NCI-H128 (cell line): Measurements from ENCODE around the gene ENPEP.
"Not testable (repeated sequence)": the region's sequence is repeated elsewhere in the genome, so short reads cannot be mapped to it uniquely, and the experiment has no call there.

Experiments used
- DNase-seq: peaks from one replicate; lab custom pipeline; 2025; ENCODE audit not compliant: unreplicated experiment; lab: John Stamatoyannopoulos, UW

The ENPEP gene

GRCh38 chr4:110475881-110476818 is at the start of gene ENPEP:
Gene ENPEP (plus strand): TSS chr4:110476155. CDS start chr4:110476415, 260 bp downstream.
- no peak for DNase-seq

GRCh38 chr4:110431805-110432204 is 44.1 kb upstream of the ENPEP start:
- DNase-seq, result not testable (repeated sequence)

- not testable (repeated sequence) for DNase-seq
Observed at GRCh38 chr4:110437292-110437691, 38.7 kb upstream of the ENPEP start.

- DNase-seq, result not testable (repeated sequence)
Observed at GRCh38 chr4:110439209-110439608, 36.7 kb upstream of the ENPEP start.

- no peak for DNase-seq
Observed at GRCh38 chr4:110442309-110442708, 33.6 kb upstream of the ENPEP start.

GRCh38 chr4:110442788-110443187 is 33.2 kb upstream of the ENPEP start:
- DNase-seq, result no peak

GRCh38 chr4:110449947-110450346 is 26.0 kb upstream of the ENPEP start:
- no peak for DNase-seq

- no peak for DNase-seq
Observed at GRCh38 chr4:110452546-110452945, 23.4 kb upstream of the ENPEP start.

GRCh38 chr4:110454441-110454840 is 21.5 kb upstream of the ENPEP start:
- DNase-seq, result no peak

- no peak for DNase-seq
Observed at GRCh38 chr4:110458494-110459266, 17.3 kb upstream of the ENPEP start.

- DNase-seq, result no peak
Observed at GRCh38 chr4:110460074-110460746, 15.7 kb upstream of the ENPEP start.

- no peak for DNase-seq
Observed at GRCh38 chr4:110467400-110467799, 8.6 kb upstream of the ENPEP start.

- no peak for DNase-seq
Observed at GRCh38 chr4:110472583-110473329, 3.2 kb upstream of the ENPEP start.

- no peak for DNase-seq
Observed at GRCh38 chr4:110474481-110474880, 1.5 kb upstream of the ENPEP start.

GRCh38 chr4:110475080-110475479 is 875 bp upstream of the ENPEP start:
- DNase-seq, result not testable (repeated sequence)

GRCh38 chr4:110477836-110478235 is 1.9 kb downstream of the ENPEP start:
- no peak for DNase-seq

GRCh38 chr4:110480031-110480549 is 4.1 kb downstream of the ENPEP start:
- no peak for DNase-seq

- DNase-seq, result no peak
Observed at GRCh38 chr4:110480746-110481271, 4.9 kb downstream of the ENPEP start.

- no peak for DNase-seq
Observed at GRCh38 chr4:110483516-110483915, 7.6 kb downstream of the ENPEP start.

GRCh38 chr4:110484029-110484428 is 8.1 kb downstream of the ENPEP start:
- no peak for DNase-seq
